Measurements from ENCODE around the gene WDR26. TPM values are rescaled to one million over a fixed set of nuclear protein-coding genes. Genes with fewer than 3 reads are reported as not detected.

WDR26 gene
- total and polyA plus RNA-seq, 9 of the 15 experiments (the other 6 are each of a cell fraction or from before 2014, with no cell fraction given): 11.5 to 66.0 (median 39.8) TPM

- no peak for TF ChIP-seq U2AF2 (optimal IDR thresholded peaks at IDR 0.05; ENCODE audit: low read depth, low read length)
- no peak for TF ChIP-seq NCOR1 (IDR thresholded peaks at IDR 0.05)
- TF ChIP-seq, protein P1, sequence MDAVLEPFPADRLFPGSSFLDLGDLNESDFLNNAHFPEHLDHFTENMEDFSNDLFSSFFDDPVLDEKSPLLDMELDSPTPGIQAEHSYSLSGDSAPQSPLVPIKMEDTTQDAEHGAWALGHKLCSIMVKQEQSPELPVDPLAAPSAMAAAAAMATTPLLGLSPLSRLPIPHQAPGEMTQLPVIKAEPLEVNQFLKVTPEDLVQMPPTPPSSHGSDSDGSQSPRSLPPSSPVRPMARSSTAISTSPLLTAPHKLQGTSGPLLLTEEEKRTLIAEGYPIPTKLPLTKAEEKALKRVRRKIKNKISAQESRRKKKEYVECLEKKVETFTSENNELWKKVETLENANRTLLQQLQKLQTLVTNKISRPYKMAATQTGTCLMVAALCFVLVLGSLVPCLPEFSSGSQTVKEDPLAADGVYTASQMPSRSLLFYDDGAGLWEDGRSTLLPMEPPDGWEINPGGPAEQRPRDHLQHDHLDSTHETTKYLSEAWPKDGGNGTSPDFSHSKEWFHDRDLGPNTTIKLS (IDR thresholded peaks at IDR 0.05; ENCODE audit: borderline replicate concordance, low read depth): peak; percentile 67; the same call in 1 of the 2 replicates
- TF ChIP-seq BCOR (IDR thresholded peaks at IDR 0.05): no peak
- peak; percentile 64 for TF ChIP-seq MAFG (tag; conservative IDR thresholded peaks at IDR 0.05)
- no peak for TF ChIP-seq NR4A1 (CRISPR knock-in tag; IDR thresholded peaks at IDR 0.05)
- TF ChIP-seq NR4A1 (tag; IDR thresholded peaks at IDR 0.05): no peak
- TF ChIP-seq GTF2E2 (tag; IDR thresholded peaks at IDR 0.05): no peak
- no peak for TF ChIP-seq NR3C1 (CRISPR knock-in tag; IDR thresholded peaks at IDR 0.05)
- TF ChIP-seq, protein P2, sequence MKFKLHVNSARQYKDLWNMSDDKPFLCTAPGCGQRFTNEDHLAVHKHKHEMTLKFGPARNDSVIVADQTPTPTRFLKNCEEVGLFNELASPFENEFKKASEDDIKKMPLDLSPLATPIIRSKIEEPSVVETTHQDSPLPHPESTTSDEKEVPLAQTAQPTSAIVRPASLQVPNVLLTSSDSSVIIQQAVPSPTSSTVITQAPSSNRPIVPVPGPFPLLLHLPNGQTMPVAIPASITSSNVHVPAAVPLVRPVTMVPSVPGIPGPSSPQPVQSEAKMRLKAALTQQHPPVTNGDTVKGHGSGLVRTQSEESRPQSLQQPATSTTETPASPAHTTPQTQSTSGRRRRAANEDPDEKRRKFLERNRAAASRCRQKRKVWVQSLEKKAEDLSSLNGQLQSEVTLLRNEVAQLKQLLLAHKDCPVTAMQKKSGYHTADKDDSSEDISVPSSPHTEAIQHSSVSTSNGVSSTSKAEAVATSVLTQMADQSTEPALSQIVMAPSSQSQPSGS (CRISPR knock-in tag; IDR thresholded peaks at IDR 0.05): no peak
- peak; percentile 2; the same call in 1 of the 2 replicates for TF ChIP-seq ZNF395 (CRISPR knock-in tag; IDR thresholded peaks at IDR 0.05)
- no peak for TF ChIP-seq POLR2AphosphoS2 (IDR thresholded peaks at IDR 0.05; ENCODE audit: low read length)
- TF ChIP-seq FOXJ2 (tag; IDR thresholded peaks at IDR 0.05): no peak
- TF ChIP-seq MIER1 (IDR thresholded peaks at IDR 0.05; ENCODE audit: low read depth): no peak
- TF ChIP-seq CREBBP (IDR thresholded peaks at IDR 0.05; ENCODE audit: low read depth, low read length): no peak
- no peak for TF ChIP-seq PURB (CRISPR knock-in tag; IDR thresholded peaks at IDR 0.05; ENCODE audit: low read depth)
- no peak for TF ChIP-seq CBX2 (IDR thresholded peaks at IDR 0.05; ENCODE audit: insufficient read depth, low read length, poor library complexity, severe bottlenecking)
- TF ChIP-seq E2F5 (CRISPR knock-in tag; IDR thresholded peaks at IDR 0.05): 0 out of 2 replicates have a peak, but pooled peaks have one; percentile 5
- TF ChIP-seq ZNF507 (tag; conservative IDR thresholded peaks at IDR 0.05): no peak
- TF ChIP-seq ZBTB7A (IDR thresholded peaks at IDR 0.05; ENCODE audit: borderline replicate concordance, control insufficient read depth, low read depth, low read length): no peak
- TF ChIP-seq ATF7 (IDR thresholded peaks at IDR 0.05): no peak
- no peak for TF ChIP-seq IRF1 (CRISPR knock-in tag; IDR thresholded peaks at IDR 0.05; ENCODE audit: borderline replicate concordance)
- TF ChIP-seq ZNF239 (CRISPR knock-in tag; IDR thresholded peaks at IDR 0.05): no peak
Observed at GRCh38 chr1:224435318-224435763, 744 bp upstream of the WDR26 start (continued).

Measured in K562 (cell line).